MM.1S (cell line): ENCODE measurements around the gene NPIPA5.

Experiments used
- CTCF ChIP-seq: fragments of 300-600 bp; sonication (generic); IDR thresholded peaks from 2 replicates; pipeline ENCODE4 v1.5.1; 2016; ENCODE audit warnings: antibody characterized with exemption, low read length, mixed read lengths
- EZH2 ChIP-seq: fragments of 300-600 bp; sonication (generic); optimal IDR thresholded peaks from 2 replicates; pipeline ENCODE3; 2017; ENCODE audit warnings: low read depth, mild to moderate bottlenecking, antibody characterized with exemption, low read length, mixed read lengths
- EZH2phosphoT487 ChIP-seq: fragments of 300-600 bp; sonication (generic); IDR thresholded peaks from 2 replicates; pipeline ENCODE4 v1.6.1; 2018; ENCODE audit warnings: antibody characterized with exemption, low read length

- TF ChIP-seq CTCF: no peak
- no peak for TF ChIP-seq EZH2
- no peak for TF ChIP-seq EZH2phosphoT487
These were observed 23.9 kb upstream of the NPIPA5 start for GRCh38 chr16:15401972-15402371.
